Prostate gland (tissue), 2 donors: Measurements from ENCODE around the gene NFAM1.

Experiments used
- CTCF ChIP-seq, 4 experiments: fragments of 200-600 bp in 2 of 4; fragments of 450-650 bp in 2 of 4; sonication (generic) in 2 of 4; IDR thresholded peaks; 1 replicate in 3 of 4; 2 replicates in 1 of 4; pipeline ENCODE4 v1.5.1; 2016 to 2019; ENCODE audit warnings: antibody characterized with exemption in 4 of 4, mild to moderate bottlenecking in 2 of 4, moderate library complexity in 2 of 4
- POLR2A ChIP-seq: fragments of 450-650 bp; IDR thresholded peaks from one replicate; pipeline ENCODE4 v1.6.1; 2016; ENCODE audit warnings: antibody characterized with exemption, mild to moderate bottlenecking
- POLR2AphosphoS5 ChIP-seq: sonication (generic); formaldehyde crosslinking; IDR thresholded peaks from one replicate; pipeline ENCODE4 v1.6.1; 2017; ENCODE audit warnings: antibody characterized with exemption

- TF ChIP-seq CTCF (IDR thresholded peaks at IDR 0.05) (no peak), POLR2A (no peak), POLR2AphosphoS5 (no peak)
These were observed 36.6 kb upstream of the NFAM1 start for GRCh38 chr22:42468841-42469240.
